Embryonic facial prominence (tissue), 1 donor: Measurements from ENCODE around the gene NPB.

Experiments used
- DNase-seq: peaks from one replicate; pipeline ENCODE4 v3.0.0-alpha.2; 2016; ENCODE audit errors: extremely low spot score

Gene NPB

GRCh38 chr17:81902023-81902652 is at the start of gene NPB:
NPB (plus strand) TSS chr17:81902238; CDS start chr17:81902278, 40 bp downstream.
- DNase-seq, result no peak

- no peak for DNase-seq
Measured at GRCh38 chr17:81854974-81855774, 46.9 kb upstream of the NPB start.

GRCh38 chr17:81858170-81858966 is 43.7 kb upstream of the NPB start:
- no peak for DNase-seq

- no peak for DNase-seq
Measured at GRCh38 chr17:81858967-81859905, 42.8 kb upstream of the NPB start.

- no peak for DNase-seq
Measured at GRCh38 chr17:81859906-81860755, 41.9 kb upstream of the NPB start, which contains the start of gene P4HB. P4HB (minus strand) TSS chr17:81860535; CDS start chr17:81860471, 64 bp downstream.

- DNase-seq, result peak; percentile 100
Measured at GRCh38 chr17:81860756-81861568, 41.1 kb upstream of the NPB start.

- DNase-seq, result no peak
Measured at GRCh38 chr17:81863123-81863675, 38.8 kb upstream of the NPB start.

GRCh38 chr17:81863833-81864768 is 37.9 kb upstream of the NPB start:
- DNase-seq, result no peak

- no peak for DNase-seq
Measured at GRCh38 chr17:81865358-81865732, 36.7 kb upstream of the NPB start.

- no peak for DNase-seq
Measured at GRCh38 chr17:81865733-81866439, 36.2 kb upstream of the NPB start.

GRCh38 chr17:81866440-81867169 is 35.4 kb upstream of the NPB start:
- no peak for DNase-seq

GRCh38 chr17:81867170-81867990 is 34.7 kb upstream of the NPB start:
- no peak for DNase-seq

- DNase-seq, result no peak
Measured at GRCh38 chr17:81867991-81868673, 33.9 kb upstream of the NPB start.

GRCh38 chr17:81868674-81869220 is 33.3 kb upstream of the NPB start:
- no peak for DNase-seq
